ENCODE results near the gene MRPS31. TPM values are rescaled to one million over a fixed set of nuclear protein-coding genes. Genes with fewer than 3 reads are reported as not detected.

The MRPS31 gene
- total RNA-seq, 2 donors from 2014 or later, result 17.8 to 31.5 TPM

GRCh38 chr13:40681341-40682146 lies 89.4 kb downstream of the MRPS31 start:
- no peaks in the 10 kb centered on the region for H3K27me3 ChIP-seq
- no peaks in the 10 kb centered on the region for H3K9me3 ChIP-seq

GRCh38 chr13:40680659-40681323 lies 90.2 kb downstream of the MRPS31 start:
- no peaks in the 10 kb centered on the region for H3K36me3 ChIP-seq
- H3K27me3 ChIP-seq, result no peaks in the 10 kb centered on the region
- peaks cover 0 to 8% of the 10 kb centered on the region in 2 donors for H3K4me1 ChIP-seq
- H3K9me3 ChIP-seq, result no peaks in the 10 kb centered on the region
- no peak overlapping the region for H3K27ac ChIP-seq
- no peak overlapping the region for H3K4me3 ChIP-seq
- TF ChIP-seq CTCF (IDR thresholded peaks at IDR 0.05), result no peak
- DNase-seq (ENCODE audit: low spot score), result no peak

More at GRCh38 chr13:40681341-40682146, 89.4 kb downstream of the MRPS31 start:
- Histone ChIP-seq H3K4me3 (no peak overlapping the region), H3K36me3 (no peaks in the 10 kb centered on the region), H3K4me1 (peaks cover 0 to 8% of the 10 kb centered on the region in 2 donors), H3K27ac (no peak overlapping the region)
- TF ChIP-seq CTCF (IDR thresholded peaks at IDR 0.05), result no peak
- no peak for DNase-seq (ENCODE audit: low spot score)

- H3K9me3 ChIP-seq, result no peaks in the 10 kb centered on the region
- peaks cover 0 to 8% of the 10 kb centered on the region in 2 donors for H3K4me1 ChIP-seq
- no peaks in the 10 kb centered on the region for H3K36me3 ChIP-seq
- no peak overlapping the region for H3K27ac ChIP-seq
- TF ChIP-seq CTCF (IDR thresholded peaks at IDR 0.05), result no peak
- no peak overlapping the region for H3K4me3 ChIP-seq
- no peak for DNase-seq (ENCODE audit: low spot score)
- no peaks in the 10 kb centered on the region for H3K27me3 ChIP-seq
Observed at GRCh38 chr13:40679480-40679985, 91.5 kb downstream of the MRPS31 start.

MicroRNAs within 50 kb of the gene (microRNA counts, 767-probe panel; counts per million panel counts)
- microRNA hsa-miR-320d, result 0 to 31.0 counts per million in 2 donors
- microRNA hsa-miR-621, result 0 to 31.0 counts per million in 2 donors

Small RNA genes within 50 kb of the gene (microRNA-seq; reads per million reads assigned to microRNA genes)
- gene MIR320D1 (ENCODE audit: borderline number of aligned reads in 2 of 2, borderline replicate concordance in 1 of 2) (0 reads per million in 2 donors), gene MIR621 (ENCODE audit: borderline number of aligned reads in 2 of 2, borderline replicate concordance in 1 of 2) (0 reads per million in 2 donors)

Other genes starting within 250 kb of the MRPS31 start
- gene FOXO1, start 104.5 kb downstream of the MRPS31 start, total RNA-seq, result 10 to 100 TPM; 17.3 to 32.7 TPM
- gene SLC25A15, start 18.4 kb upstream of the MRPS31 start, total RNA-seq, result 1 to 10 TPM; 5.9 to 6.0 TPM
- gene ELF1, start 248.1 kb upstream of the MRPS31 start, total RNA-seq, result 10 to 100 TPM; 39.1 to 54.2 TPM

Data from right atrium auricular region (tissue), 2 donors.